Measurements from ENCODE around the gene UBE3D.

Gene UBE3D

GRCh38 chr6:82996156-82996555, 69.5 kb downstream of the UBE3D start:
- Histone ChIP-seq H3K4me1 (ENCODE audit: low read depth, poor library complexity, severe bottlenecking) (peaks cover 8% of the 10 kb centered on the region), H3K4me2 (no peak overlapping the region), H2AFZ (ENCODE audit: low read depth) (no peak overlapping the region), H3K27ac (no peak overlapping the region), H3K9ac (no peak overlapping the region), H3K27me3 (ENCODE audit: insufficient read depth, low read depth) (no peaks in the 10 kb centered on the region), H3K36me3 (ENCODE audit: insufficient read depth) (no peaks in the 10 kb centered on the region), H3K4me3 (IDR thresholded peaks at IDR 0.05; ENCODE audit: insufficient read depth, low read depth, low read length) (no peak overlapping the region), H4K20me1 (ENCODE audit: insufficient read depth) (no peaks in the 10 kb centered on the region), H3K79me2 (ENCODE audit: insufficient read depth, low read depth) (no peaks in the 10 kb centered on the region)
- no peak for TF ChIP-seq CTCF (conservative IDR thresholded peaks at IDR 0.05; ENCODE audit: low read depth, low read length)

GRCh38 chr6:82995066-82995465, 70.6 kb downstream of the UBE3D start:
- Histone ChIP-seq H2AFZ (ENCODE audit: low read depth) (no peak overlapping the region), H3K27ac (no peak overlapping the region), H3K4me1 (ENCODE audit: low read depth, poor library complexity, severe bottlenecking) (peaks cover 8% of the 10 kb centered on the region), H4K20me1 (ENCODE audit: insufficient read depth) (no peaks in the 10 kb centered on the region), H3K4me2 (no peak overlapping the region), H3K27me3 (ENCODE audit: insufficient read depth, low read depth) (no peaks in the 10 kb centered on the region), H3K4me3 (IDR thresholded peaks at IDR 0.05; ENCODE audit: insufficient read depth, low read depth, low read length) (no peak overlapping the region), H3K9ac (no peak overlapping the region), H3K36me3 (ENCODE audit: insufficient read depth) (no peaks in the 10 kb centered on the region), H3K79me2 (ENCODE audit: insufficient read depth, low read depth) (no peaks in the 10 kb centered on the region)
- no peak for TF ChIP-seq CTCF (conservative IDR thresholded peaks at IDR 0.05; ENCODE audit: low read depth, low read length)

GRCh38 chr6:82989736-82990290, 75.8 kb downstream of the UBE3D start:
- no peak overlapping the region for H3K4me3 ChIP-seq (IDR thresholded peaks at IDR 0.05; ENCODE audit: insufficient read depth, low read depth, low read length)
- H3K27me3 ChIP-seq (ENCODE audit: insufficient read depth, low read depth): no peaks in the 10 kb centered on the region
- peaks cover under 1% of the 10 kb centered on the region for H3K4me1 ChIP-seq (ENCODE audit: low read depth, poor library complexity, severe bottlenecking)
- H3K27ac ChIP-seq: no peak overlapping the region
- no peaks in the 10 kb centered on the region for H4K20me1 ChIP-seq (ENCODE audit: insufficient read depth)
- no peak overlapping the region for H2AFZ ChIP-seq (ENCODE audit: low read depth)
- no peak overlapping the region for H3K4me2 ChIP-seq
- no peaks in the 10 kb centered on the region for H3K36me3 ChIP-seq (ENCODE audit: insufficient read depth)
- no peaks in the 10 kb centered on the region for H3K79me2 ChIP-seq (ENCODE audit: insufficient read depth, low read depth)
- TF ChIP-seq CTCF (conservative IDR thresholded peaks at IDR 0.05; ENCODE audit: low read depth, low read length): no peak
- H3K9ac ChIP-seq: no peak overlapping the region

GRCh38 chr6:82988930-82989351, 76.7 kb downstream of the UBE3D start:
- TF ChIP-seq CTCF (conservative IDR thresholded peaks at IDR 0.05; ENCODE audit: low read depth, low read length): no peak
- H3K4me3 ChIP-seq (IDR thresholded peaks at IDR 0.05; ENCODE audit: insufficient read depth, low read depth, low read length): no peak overlapping the region
- no peak overlapping the region for H2AFZ ChIP-seq (ENCODE audit: low read depth)
- H3K9ac ChIP-seq: no peak overlapping the region
- no peaks in the 10 kb centered on the region for H3K27me3 ChIP-seq (ENCODE audit: insufficient read depth, low read depth)
- H3K4me2 ChIP-seq: no peak overlapping the region
- no peaks in the 10 kb centered on the region for H3K79me2 ChIP-seq (ENCODE audit: insufficient read depth, low read depth)
- no peak overlapping the region for H3K27ac ChIP-seq
- H4K20me1 ChIP-seq (ENCODE audit: insufficient read depth): no peaks in the 10 kb centered on the region
- no peaks in the 10 kb centered on the region for H3K36me3 ChIP-seq (ENCODE audit: insufficient read depth)
- H3K4me1 ChIP-seq (ENCODE audit: low read depth, poor library complexity, severe bottlenecking): no peaks in the 10 kb centered on the region

Measured in KMS-11 (cell line).